GF-D8 (cell line): ENCODE results near the gene TPD52L3.

Source experiments
- DNase-seq: peaks from one replicate; lab custom pipeline; 2025; lab: John Stamatoyannopoulos, UW

TPD52L3 gene

DNA sequence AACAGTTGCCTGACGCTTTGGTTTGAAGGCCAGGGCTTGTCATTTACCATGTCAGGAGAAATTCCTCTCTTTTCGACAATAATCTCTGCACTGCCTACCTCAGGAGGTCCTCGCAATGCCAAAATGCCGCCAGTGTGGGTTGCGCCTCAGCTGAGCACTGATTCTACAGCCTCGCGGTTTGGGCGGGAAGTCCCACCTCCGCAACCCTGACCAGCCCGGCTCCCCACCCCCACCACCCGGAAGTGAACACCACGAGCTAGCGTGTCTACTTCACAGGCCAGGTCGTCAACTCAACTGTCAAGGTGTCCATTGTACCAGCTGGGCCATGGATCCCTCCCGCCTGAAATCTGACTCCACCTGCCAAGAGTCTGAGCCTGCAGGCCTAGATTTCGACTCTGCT, at the start of gene TPD52L3:
Gene TPD52L3, plus strand, starts transcription at position 273 of the 400 bp plus-strand sequence. CDS start 221 bp downstream, outside the sequence.
- no peak for DNase-seq

DNA sequence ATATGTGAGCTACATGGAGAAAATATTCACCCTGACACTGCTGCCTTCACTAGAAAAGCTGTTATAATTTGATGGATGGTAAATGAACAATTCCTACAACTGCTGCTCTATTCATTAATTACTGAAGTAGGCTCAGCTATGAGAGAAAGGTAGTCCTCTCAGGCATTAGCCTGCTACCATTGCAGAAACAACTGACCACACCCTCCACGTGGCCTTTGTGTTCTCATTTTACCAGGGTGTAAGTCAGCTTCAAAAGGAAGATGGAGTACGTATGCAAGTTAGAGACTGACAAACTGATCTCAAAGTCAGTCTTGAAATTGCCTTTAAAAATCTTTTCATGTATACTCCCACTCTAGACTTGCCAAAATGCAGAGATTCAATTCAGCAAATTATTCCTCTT, 26.3 kb upstream of the TPD52L3 start:
- DNase-seq = no peak

DNA sequence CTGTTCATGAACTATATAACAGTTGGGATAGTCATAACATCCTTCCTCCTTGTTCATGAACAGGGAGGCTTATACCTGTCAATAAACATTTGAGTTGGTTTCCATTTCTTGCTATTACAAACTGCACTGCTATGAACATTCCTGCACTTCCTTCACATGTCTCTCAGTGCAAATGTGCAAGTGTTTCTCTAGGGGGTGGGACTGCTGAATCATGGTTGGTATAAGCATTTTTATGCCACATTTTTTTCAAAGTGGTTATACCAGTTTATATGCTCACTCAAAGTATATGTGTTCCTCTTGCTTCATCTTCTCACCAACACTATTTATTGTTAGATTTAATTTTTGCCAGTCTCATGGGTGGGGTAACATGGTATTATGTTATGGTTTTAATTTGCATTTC, 25.8 kb upstream of the TPD52L3 start:
- no peak for DNase-seq

DNA sequence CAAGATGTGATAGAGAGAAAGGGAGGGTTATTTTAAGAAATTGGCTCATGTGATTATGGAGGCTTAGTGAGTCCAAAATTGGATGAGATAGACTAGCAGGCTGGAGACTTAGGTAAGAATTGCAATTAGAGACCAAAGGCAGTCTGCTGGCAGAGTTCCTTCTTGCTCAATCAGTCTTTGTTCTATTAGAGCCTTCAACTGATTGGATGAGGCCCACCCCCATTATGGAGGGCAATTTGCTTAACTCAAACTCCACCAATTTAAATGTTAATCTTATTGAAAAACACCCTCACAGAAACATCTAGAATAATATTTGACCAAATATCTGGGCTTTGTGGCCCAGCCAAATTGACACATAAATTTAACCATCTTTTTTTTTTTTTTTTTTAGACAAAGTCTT, 23.9 kb upstream of the TPD52L3 start:
- no peak for DNase-seq

DNA sequence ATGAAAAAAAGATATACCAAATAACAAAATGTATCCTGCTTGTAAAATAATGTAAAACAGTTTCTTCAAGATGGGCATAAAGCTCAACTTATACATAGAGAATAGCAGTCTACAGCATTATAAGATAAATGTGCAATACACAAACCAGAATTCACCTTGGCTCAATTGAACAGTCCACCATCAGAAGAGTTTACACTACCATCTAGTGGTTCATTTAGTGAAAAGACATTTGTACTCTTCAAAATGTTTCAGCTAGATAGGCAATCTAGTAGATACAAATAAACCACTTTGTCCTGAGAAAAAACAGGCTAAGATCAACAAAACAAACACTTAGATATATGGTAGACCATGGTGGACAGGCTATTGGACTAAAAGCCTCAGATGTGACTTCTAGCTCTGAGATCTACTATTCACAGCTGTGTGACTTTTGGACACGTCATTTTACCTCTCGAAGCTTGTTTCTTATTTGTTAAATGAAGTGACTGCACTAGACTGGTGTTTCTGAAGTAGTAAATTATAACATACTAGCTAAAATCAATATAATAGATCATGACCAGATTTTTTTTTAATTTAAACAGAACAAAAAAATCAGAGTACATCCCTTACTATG, 22.1 kb upstream of the TPD52L3 start:
- DNase-seq = no peak

DNA sequence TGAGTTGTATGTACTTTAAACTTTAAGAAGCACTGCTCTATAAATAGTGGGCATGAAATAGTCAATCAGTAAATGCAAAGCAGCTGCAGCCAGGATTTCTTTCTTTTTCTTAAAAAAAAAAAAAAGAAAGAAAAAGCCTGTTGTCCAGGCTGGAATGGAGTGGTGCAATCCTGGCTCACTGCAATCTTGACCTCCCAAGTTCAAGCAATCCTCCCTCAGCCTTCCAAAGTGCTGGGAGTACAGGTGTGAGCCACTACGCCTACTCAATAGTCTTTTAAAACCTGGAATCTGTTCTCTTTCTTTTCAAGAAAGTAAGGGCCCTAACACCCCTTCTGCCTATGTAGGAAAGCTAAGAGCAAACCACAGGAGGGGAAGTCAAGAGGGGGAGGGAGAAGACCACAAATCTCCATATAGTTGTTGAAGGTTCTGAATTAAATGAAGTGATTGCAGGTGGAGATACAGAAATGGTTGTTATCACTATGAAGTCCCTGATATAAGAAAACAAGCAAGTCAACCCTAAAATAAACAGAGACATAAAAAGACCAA, 20.6 kb upstream of the TPD52L3 start:
- no peak for DNase-seq

DNA sequence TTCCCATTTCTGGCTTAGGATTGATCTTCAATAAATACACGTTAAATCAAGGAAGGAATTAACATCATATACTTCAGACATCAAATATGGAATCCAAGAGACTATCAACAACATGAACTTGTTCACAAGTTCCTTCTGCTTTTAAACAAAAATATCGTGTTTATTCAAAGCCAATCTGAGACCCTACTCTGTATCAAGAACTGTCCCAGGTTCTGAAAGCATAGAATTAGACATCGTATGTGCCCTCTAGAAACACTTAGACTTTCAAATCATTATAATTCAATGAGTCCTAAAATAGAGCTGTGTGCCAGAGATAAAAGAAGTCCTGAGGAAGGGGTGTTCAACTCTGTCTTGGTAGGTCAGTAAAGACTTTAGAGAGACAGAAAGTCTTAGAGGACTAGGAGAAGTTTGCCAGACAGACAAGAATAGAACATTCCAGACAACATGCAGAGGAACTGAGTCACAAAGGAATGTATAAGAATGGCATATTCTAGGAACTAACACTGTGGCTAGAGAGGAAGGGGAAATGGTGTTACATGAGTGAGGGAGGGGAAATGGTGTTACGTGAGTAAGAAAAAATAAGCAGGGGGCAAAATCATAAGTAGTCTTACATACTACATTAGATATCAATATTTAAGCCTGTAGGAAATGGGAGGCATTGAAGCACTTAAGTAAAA, 2.9 kb downstream of the TPD52L3 start:
- no peak for DNase-seq

DNA sequence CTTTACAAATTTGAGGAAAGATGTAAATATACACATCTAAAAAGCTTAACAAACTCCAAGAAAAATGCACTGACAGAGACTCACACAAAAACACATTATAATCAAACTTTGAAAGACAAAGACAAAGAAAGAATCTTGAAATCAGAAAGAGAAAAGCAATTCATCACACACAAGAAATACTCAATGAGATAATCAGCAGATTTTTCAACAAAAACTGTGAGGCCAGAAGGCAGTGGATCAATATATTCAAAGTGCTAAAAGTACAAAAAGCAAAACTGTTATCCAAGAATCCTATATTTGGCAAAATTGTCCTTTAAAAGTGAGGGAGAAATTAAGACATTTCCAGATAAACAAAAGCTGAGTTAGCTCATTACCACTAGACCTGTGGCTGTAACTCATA, 6.1 kb downstream of the TPD52L3 start:
- no peak for DNase-seq

DNA sequence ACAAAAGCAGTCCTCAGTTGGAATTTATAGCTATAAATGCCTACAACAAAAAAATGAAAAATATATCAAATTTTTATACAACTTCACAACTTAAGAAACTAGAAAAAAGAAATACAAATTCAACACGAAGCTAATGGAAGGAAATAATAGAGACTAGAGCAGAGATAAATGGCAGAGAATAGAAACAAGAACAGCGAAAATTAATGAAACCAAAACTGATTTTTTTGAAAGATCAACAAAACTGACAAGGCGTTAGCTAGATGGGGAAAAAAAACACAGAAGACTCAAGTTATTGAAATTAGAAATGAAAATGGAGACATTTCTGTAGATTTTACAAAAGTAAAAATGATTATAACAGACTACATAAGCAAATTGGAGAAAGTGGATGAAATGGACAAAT, 20.6 kb downstream of the TPD52L3 start:
- no peak for DNase-seq

DNA sequence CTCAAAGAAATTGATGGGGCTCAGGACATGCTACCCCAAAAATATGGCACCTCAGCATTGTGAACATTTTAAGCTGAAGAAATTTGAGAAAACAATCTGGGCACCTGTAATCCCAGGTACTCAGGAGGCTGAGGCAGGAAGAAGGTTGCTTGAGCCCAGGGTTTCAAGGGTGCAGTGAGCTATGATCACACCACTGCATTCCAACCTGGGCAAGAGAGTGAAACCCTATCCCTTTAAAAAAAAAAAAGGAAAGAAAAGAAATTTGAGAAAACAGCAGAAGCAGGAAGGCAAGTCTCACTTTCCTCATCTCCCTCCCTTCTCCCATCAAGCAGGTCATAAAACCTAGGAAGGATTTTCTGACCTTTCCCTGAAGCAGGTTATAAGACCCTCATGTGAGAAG, 23.6 kb downstream of the TPD52L3 start:
- no peak for DNase-seq

DNA sequence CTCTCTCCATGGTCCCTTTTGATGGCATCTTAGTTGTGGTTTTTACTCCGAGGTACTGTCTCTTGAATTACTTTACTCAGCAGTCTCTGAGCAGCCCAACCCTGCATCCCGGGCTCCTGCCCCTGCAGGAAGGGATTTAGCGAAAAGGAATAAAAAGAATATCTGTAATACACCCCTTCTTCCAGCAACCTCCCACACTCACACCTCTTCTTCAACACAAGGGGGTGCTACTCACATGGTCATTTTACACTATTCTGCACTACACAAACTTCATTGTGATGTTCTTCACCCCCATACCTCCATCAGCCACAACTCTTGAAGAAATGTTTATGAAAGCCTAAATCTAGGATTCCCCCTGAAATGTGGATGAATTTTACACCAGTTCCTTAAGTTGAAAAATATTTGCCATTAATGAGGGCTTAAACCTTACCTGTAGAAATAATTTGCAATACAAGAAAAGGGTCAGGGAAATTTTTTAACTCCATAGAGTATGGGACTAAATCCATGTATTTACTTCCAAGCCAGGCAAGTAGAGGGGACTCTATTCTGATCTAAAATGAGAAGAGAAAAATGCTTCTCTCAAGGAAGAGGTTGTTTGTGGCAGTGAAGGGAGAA, 26.0 kb downstream of the TPD52L3 start:
- peak; percentile 31 for DNase-seq

DNA sequence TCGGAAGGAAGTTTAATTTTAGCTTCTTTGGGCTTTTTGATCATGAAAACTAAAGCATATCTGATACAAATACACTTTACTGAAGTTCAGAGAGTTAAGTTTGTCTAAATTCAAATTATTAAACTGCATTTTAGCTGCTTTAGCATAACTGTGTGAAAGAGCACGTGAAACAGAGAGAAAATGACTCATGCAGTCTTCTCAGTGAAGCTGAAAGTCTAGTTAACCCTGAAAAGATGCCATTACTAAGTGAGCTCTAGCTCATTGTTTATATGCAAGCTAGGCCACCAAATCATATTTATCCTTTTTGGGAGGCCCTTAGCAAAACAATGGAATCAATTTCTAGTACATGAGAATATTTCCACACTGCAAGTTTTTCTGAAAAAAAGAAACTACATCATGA, 27.6 kb downstream of the TPD52L3 start:
- DNase-seq = no peak

DNA sequence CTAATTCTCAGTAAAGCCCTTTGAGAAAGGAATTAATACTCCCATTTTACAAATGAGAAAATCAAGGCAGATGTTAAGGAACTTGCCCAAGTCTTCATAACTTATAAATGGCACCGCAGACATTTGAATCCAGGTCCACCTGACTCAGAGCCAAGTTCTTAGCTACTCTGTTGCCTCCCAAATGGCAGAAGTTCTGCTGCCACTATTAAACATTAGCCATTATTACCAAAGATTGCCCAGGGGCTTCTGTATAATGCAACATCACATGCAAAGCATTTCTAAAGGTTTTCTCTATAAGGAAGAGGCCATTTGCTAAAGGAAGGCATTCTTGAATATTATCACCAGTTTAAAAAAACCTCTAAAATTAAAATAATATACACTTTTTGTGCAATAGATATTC, 28.3 kb downstream of the TPD52L3 start:
- DNase-seq = no peak

DNA sequence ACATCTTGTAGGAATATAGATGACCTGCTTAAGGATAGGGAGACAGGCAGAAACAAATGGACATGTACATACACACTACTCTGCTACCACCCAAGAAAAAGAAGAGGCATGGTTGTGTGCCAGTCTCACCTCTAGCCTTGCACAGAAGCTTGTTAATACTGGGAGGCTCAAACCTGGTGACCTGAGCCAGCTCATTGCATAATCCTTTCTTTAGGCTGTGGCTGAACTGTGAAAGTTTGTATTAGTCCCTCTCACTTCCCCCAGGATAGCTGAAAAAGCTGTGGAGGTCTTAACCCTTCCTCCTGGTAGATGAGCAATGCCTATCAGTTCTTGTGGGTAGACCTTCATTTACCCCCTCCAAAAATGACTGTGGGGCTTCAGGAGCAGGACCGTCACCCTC, 28.7 kb downstream of the TPD52L3 start:
- DNase-seq = no peak

DNA sequence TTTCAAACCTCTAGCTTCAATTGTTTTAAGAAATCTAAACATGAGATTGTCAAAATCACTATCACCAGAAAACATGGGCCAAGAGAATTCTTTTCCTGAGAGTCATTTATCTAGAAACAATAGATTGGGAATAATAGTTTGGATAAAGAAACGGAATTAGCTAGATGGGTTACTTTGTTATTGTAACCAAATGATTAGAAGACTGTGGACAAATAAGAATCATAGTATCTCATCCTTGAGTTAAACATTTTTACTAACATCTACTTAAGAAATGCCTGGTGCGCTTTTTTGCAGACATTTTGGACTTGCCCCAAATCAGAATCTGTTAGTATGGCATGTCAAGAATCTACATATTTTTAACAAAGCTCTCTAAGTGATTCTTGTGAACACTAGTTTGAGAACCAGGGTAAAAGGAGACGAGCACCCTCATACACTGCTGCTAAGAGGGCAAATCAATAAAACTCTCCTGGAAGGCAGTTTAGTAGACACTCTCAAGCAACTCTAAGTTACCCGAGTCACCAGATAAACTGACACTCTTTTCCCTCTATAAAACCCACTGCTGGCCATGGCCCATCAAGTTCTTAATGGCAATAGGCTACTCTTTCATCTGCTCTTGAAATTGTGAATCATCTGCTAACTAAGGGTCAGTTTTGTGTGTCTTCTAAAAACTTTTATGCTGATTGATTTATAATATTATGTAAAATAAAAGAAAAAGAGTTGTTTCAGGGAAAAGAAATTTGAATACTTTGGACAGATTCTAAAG, 39.1 kb downstream of the TPD52L3 start:
- DNase-seq = no peak

DNA sequence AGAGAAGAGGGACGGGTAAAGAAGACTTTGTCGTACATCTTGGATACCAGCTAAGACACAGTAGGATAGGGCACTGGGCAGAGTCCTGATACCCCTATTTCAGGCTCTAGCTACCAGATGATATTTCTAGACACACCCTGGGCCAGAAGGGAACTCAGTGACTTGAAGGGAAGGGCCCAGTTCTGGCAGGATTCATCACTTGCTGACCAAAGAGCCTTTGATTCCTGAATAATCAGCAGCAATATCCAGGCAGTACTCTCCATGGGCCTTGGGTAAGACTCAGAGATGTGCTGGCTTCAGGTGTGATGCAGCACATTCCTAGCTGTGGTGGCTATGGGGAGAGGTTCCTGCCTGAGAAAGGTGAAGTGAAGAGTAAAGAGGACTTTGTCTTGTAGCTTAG, 40.7 kb downstream of the TPD52L3 start:
- DNase-seq = no peak
